Breast epithelium (tissue), 4 donors: ENCODE results near the gene CTNNBL1. TPM values are rescaled to one million over a fixed set of nuclear protein-coding genes. Genes with fewer than 3 reads are reported as not detected.

Experiments used
- DNase-seq, 2 donors: peaks; one replicate each; pipeline ENCODE4 v3.0.0-alpha.2; 2019; ENCODE audit warnings: low spot score in 2 of 2
- H3K27ac ChIP-seq, 2 donors: fragments of 200-600 bp; sonication (generic) in 1 of 2; one replicate each; pipeline ENCODE4 v1.5.1; 2016 to 2019; ENCODE audit warnings: mild to moderate bottlenecking in 1 of 2
- H3K27me3 ChIP-seq, 2 donors: fragments of 200-600 bp; sonication (generic) in 1 of 2; one replicate each; pipeline versions ENCODE4 v1.5.1 to v1.6.0; 2017 to 2019; ENCODE audit warnings: control low read depth in 1 of 2, mild to moderate bottlenecking in 1 of 2
- H3K36me3 ChIP-seq: fragments of 200-600 bp; one replicate; pipeline ENCODE4 v1.5.1; 2019
- H3K4me1 ChIP-seq, 2 donors: fragments of 200-600 bp; sonication (generic); one replicate each; pipeline ENCODE4 v1.5.1; 2016 to 2019; ENCODE audit warnings: control low read depth in 1 of 2
- H3K4me3 ChIP-seq, 3 donors: fragments of 200-600 bp; sonication (generic); 1 replicate in 2 of 3; 2 replicates in 1 of 3; pipeline ENCODE4 v1.5.1; 2016 to 2019; ENCODE audit warnings: mild to moderate bottlenecking in 3 of 3, moderate library complexity in 2 of 3
- H3K9me3 ChIP-seq, 2 donors: fragments of 200-600 bp; sonication (generic) in 1 of 2; one replicate each; pipeline ENCODE4 v1.5.1; 2016 to 2019; ENCODE audit warnings: control low read depth in 1 of 2
- CTCF ChIP-seq, 3 donors: fragments of 450-650 bp; IDR thresholded peaks; one replicate each; pipeline ENCODE4 v1.5.1; 2016 to 2017; ENCODE audit warnings: antibody characterized with exemption in 3 of 3, mild to moderate bottlenecking in 3 of 3, moderate library complexity in 3 of 3
- POLR2A ChIP-seq: fragments of 450-650 bp; IDR thresholded peaks from one replicate; pipeline ENCODE4 v1.6.1; 2016; ENCODE audit warnings: antibody characterized with exemption, mild to moderate bottlenecking, moderate library complexity
- POLR2AphosphoS5 ChIP-seq, 3 donors: sonication (generic); formaldehyde crosslinking; IDR thresholded peaks; one replicate each; pipeline ENCODE4 v1.6.1; 2017; ENCODE audit warnings: antibody characterized with exemption in 3 of 3
- intact Hi-C: fragments of 100-400 bp; cut with DNase I; formaldehyde crosslinking; loops from one replicate; pipeline ENCODE4 v1.15.1; 2023; ENCODE audit warnings: low total_unique reads
- total RNA-seq, 3 donors: library from RNA; depleted of rRNA; stranded (reverse); fragments of >200 nt; gene quantifications; one replicate each; pipeline ENCODE4 v1.1.0, GENCODE V29; 2016

Gene CTNNBL1
- total RNA-seq, 3 donors from 2014 or later = 32.2 to 37.0 (median 32.4) TPM

- TF ChIP-seq POLR2A (no peak), POLR2AphosphoS5 (IDR thresholded peaks at IDR 0.05) (no peak), CTCF (IDR thresholded peaks at IDR 0.05) (no peak)
- Histone ChIP-seq H3K4me1 (no peaks in the 10 kb centered on the region), H3K27me3 (no peaks in the 10 kb centered on the region), H3K9me3 (no peaks in the 10 kb centered on the region), H3K36me3 (no peaks in the 10 kb centered on the region), H3K4me3 (no peak overlapping the region), H3K27ac (no peak overlapping the region)
- intact Hi-C loops = loop anchor here (5.0 kb wide), 1 partner anchor 834 kb away; no protein-coding TSS in a partner anchor
- no peak for DNase-seq
These were observed 34.3 kb downstream of the CTNNBL1 start for GRCh38 chr20:37727957-37728634.

- intact Hi-C loops = loop anchor here (5.0 kb wide), 1 partner anchor 834 kb away; no protein-coding TSS in a partner anchor
- Histone ChIP-seq H3K4me3 (no peak overlapping the region), H3K27me3 (no peaks in the 10 kb centered on the region), H3K27ac (no peak overlapping the region), H3K4me1 (no peaks in the 10 kb centered on the region), H3K9me3 (no peaks in the 10 kb centered on the region), H3K36me3 (no peaks in the 10 kb centered on the region)
- no peak for DNase-seq
- TF ChIP-seq POLR2AphosphoS5 (IDR thresholded peaks at IDR 0.05) (no peak), POLR2A (no peak), CTCF (IDR thresholded peaks at IDR 0.05) (no peak)
These were observed 34.8 kb downstream of the CTNNBL1 start for GRCh38 chr20:37728635-37728983.

- H3K4me3 ChIP-seq = no peak overlapping the region
- no peaks in the 10 kb centered on the region for H3K9me3 ChIP-seq
- intact Hi-C loops = loop anchor here (5.0 kb wide), 1 partner anchor 833 kb away; no protein-coding TSS in a partner anchor
- no peak for DNase-seq
- TF ChIP-seq POLR2AphosphoS5 (IDR thresholded peaks at IDR 0.05) = no peak
- no peak for TF ChIP-seq POLR2A
- no peak for TF ChIP-seq CTCF (IDR thresholded peaks at IDR 0.05)
- no peaks in the 10 kb centered on the region for H3K36me3 ChIP-seq
- H3K27me3 ChIP-seq = no peaks in the 10 kb centered on the region
- no peaks in the 10 kb centered on the region for H3K4me1 ChIP-seq
- no peak overlapping the region for H3K27ac ChIP-seq
These were observed 35.6 kb downstream of the CTNNBL1 start for GRCh38 chr20:37729452-37729851.

- no peak for TF ChIP-seq CTCF (IDR thresholded peaks at IDR 0.05)
- TF ChIP-seq POLR2A = no peak
- no peak for TF ChIP-seq POLR2AphosphoS5 (IDR thresholded peaks at IDR 0.05)
- no peaks in the 10 kb centered on the region for H3K9me3 ChIP-seq
- no peaks in the 10 kb centered on the region for H3K4me1 ChIP-seq
- no peak overlapping the region for H3K4me3 ChIP-seq
- H3K27me3 ChIP-seq = no peaks in the 10 kb centered on the region
- DNase-seq = no peak
- H3K36me3 ChIP-seq = no peaks in the 10 kb centered on the region
- H3K27ac ChIP-seq = no peak overlapping the region
- intact Hi-C loops = loop anchor here (5.0 kb wide), 1 partner anchor 832 kb away; no protein-coding TSS in a partner anchor
These were observed 36.1 kb downstream of the CTNNBL1 start for GRCh38 chr20:37729909-37730308.

- no peak for DNase-seq
- H3K4me1 ChIP-seq = no peaks in the 10 kb centered on the region
- H3K27ac ChIP-seq = no peak overlapping the region
- no peaks in the 10 kb centered on the region for H3K9me3 ChIP-seq
- no peaks in the 10 kb centered on the region for H3K36me3 ChIP-seq
- intact Hi-C loops = no loop called here
- H3K4me3 ChIP-seq = no peak overlapping the region
- no peak for TF ChIP-seq POLR2AphosphoS5 (IDR thresholded peaks at IDR 0.05)
- TF ChIP-seq CTCF (IDR thresholded peaks at IDR 0.05) = no peak
- TF ChIP-seq POLR2A = no peak
- no peaks in the 10 kb centered on the region for H3K27me3 ChIP-seq
These were observed 39.6 kb downstream of the CTNNBL1 start for GRCh38 chr20:37733416-37733815.
